HCT116 (cell line): Measurements from ENCODE around the gene ZNF473. TPM values are rescaled to one million over a fixed set of nuclear protein-coding genes. Genes with fewer than 3 reads are reported as not detected.

Experiments used
- ATAC-seq: fragments of 200-7000 bp; cut with Tn5 transposase; 2 replicates; pipeline ENCODE4 v1.9.1; 2020; ENCODE audit warnings: mild to moderate bottlenecking, moderate library complexity
- BruUV-seq: library from RNA; stranded (reverse); fragments of 400-500 nt; replicated peaks from 2 replicates; lab custom pipeline; 2021; lab: Mats Ljungman, UMichigan
- CTCF ChIA-PET: fragments of 300-600 bp; sonication (Branson Sonifier 250); formaldehyde crosslinking; loops from one replicate; lab custom pipeline; 2021; ENCODE audit warnings: antibody characterized with exemption; lab: Charles Lee
- POLR2A ChIA-PET: fragments of 300-600, 350-600 bp; sonication (Branson Sonifier 250); formaldehyde crosslinking; loops from one replicate; lab custom pipeline; 2021; ENCODE audit warnings: antibody characterized with exemption; lab: Charles Lee
- RAD21 ChIA-PET, 2 experiments: fragments of 300-600 bp; sonication (Branson Sonifier 250); formaldehyde crosslinking; loops; one replicate each; lab custom pipeline; 2023; ENCODE audit warnings: low total read pairs in 2 of 2; ENCODE audit not compliant: uncharacterized antibody in 2 of 2, unreplicated experiment in 2 of 2, low non-redundant PET in 1 of 2; lab: Charles Lee
- DNase-seq: peaks from one replicate; pipeline ENCODE4 v3.0.0-alpha.2; 2010; ENCODE audit warnings: low read depth, low spot score
- H2AFZ ChIP-seq: fragments of 200-600 bp; shearing (Covaris generic), sonication (generic); 2 replicates; pipeline ENCODE4 v1.6.1; 2017; ENCODE audit warnings: low read depth, mixed run types, mixed read lengths, antibody characterized with exemption, low read length; ENCODE audit not compliant: poor library complexity, severe bottlenecking
- H3K27ac ChIP-seq: 2 replicates; pipeline ENCODE4 v1.5.1; 2012; ENCODE audit warnings: low read depth, low read length
- H3K27me3 ChIP-seq: fragments of 200-600 bp; sonication (generic); 2 replicates; pipeline ENCODE4 v1.6.1; 2016; ENCODE audit warnings: mixed run types, low read length, mixed read lengths; ENCODE audit not compliant: insufficient read depth
- H3K36me3 ChIP-seq, 2 experiments: fragments of 200-500 bp in 1 of 2; fragments of 200-600 bp in 1 of 2; sonication (Bioruptor generic) in 1 of 2; sonication (generic) in 1 of 2; 2 replicates each; pipeline versions ENCODE4 v1.5.1 to v1.6.1; 2014 to 2016; ENCODE audit warnings: low read length in 2 of 2, inconsistent platforms in 1 of 2, mixed read lengths in 1 of 2, mixed run types in 1 of 2; ENCODE audit not compliant: insufficient read depth in 2 of 2, control insufficient read depth in 1 of 2
- H3K4me1 ChIP-seq, 2 experiments: fragments of 200-600 bp in 1 of 2; sonication (generic) in 1 of 2; 2 replicates each; pipeline versions ENCODE4 v1.5.1 to v1.6.1; 2012 to 2017; ENCODE audit warnings: low read length in 2 of 2, inconsistent platforms in 1 of 2, mild to moderate bottlenecking in 1 of 2, mixed read lengths in 1 of 2, mixed run types in 1 of 2, moderate library complexity in 1 of 2; ENCODE audit not compliant: insufficient read depth in 2 of 2, control insufficient read depth in 1 of 2
- H3K4me2 ChIP-seq: fragments of 200-600 bp; sonication (generic); 2 replicates; pipeline ENCODE4 v1.6.1; 2017; ENCODE audit warnings: mixed run types, low read length, mixed read lengths
- H3K4me3 ChIP-seq, 2 experiments: fragments of 200-600 bp in 1 of 2; sonication (generic) in 1 of 2; replicated peaks in 1 of 2; 2 replicates each; pipeline ENCODE4 v1.5.1; 2011 to 2016; ENCODE audit warnings: low read length in 2 of 2, control low read depth in 1 of 2, low read depth in 1 of 2, mild to moderate bottlenecking in 1 of 2, mixed read lengths in 1 of 2, mixed run types in 1 of 2
- H3K79me2 ChIP-seq: fragments of 200-600 bp; sonication (generic); 2 replicates; pipeline ENCODE4 v1.6.1; 2017; ENCODE audit warnings: mild to moderate bottlenecking, mixed run types, low read length, moderate library complexity, mixed read lengths; ENCODE audit not compliant: insufficient read depth
- H3K9ac ChIP-seq: fragments of 200-600 bp; sonication (generic); 2 replicates; pipeline ENCODE4 v1.6.1; 2016; ENCODE audit warnings: low read length, mixed read lengths
- H3K9me2 ChIP-seq: fragments of 200-600 bp; sonication (generic), shearing (Covaris generic); 2 replicates; pipeline ENCODE4 v1.6.1; 2017; ENCODE audit warnings: mixed run types, mild to moderate bottlenecking, moderate library complexity; ENCODE audit not compliant: insufficient read depth
- H3K9me3 ChIP-seq, 2 experiments: fragments of 200-500 bp in 1 of 2; fragments of 200-600 bp in 1 of 2; sonication (Bioruptor generic) in 1 of 2; sonication (generic) in 1 of 2; 2 replicates each; pipeline ENCODE4 v1.6.1; 2014 to 2017; ENCODE audit warnings: low read length in 2 of 2, mixed read lengths in 2 of 2, inconsistent platforms in 1 of 2, low read depth in 1 of 2, mild to moderate bottlenecking in 1 of 2, mixed run types in 1 of 2, moderate library complexity in 1 of 2; ENCODE audit not compliant: control insufficient read depth in 1 of 2, insufficient read depth in 1 of 2
- H4K20me1 ChIP-seq: fragments of 200-600 bp; sonication (generic), shearing (Covaris generic); 2 replicates; pipeline ENCODE4 v1.6.1; 2017; ENCODE audit warnings: mixed run types, mild to moderate bottlenecking, moderate library complexity; ENCODE audit not compliant: insufficient read depth
- CEBPB ChIP-seq: IDR thresholded peaks from 2 replicates; pipeline ENCODE4 v1.6.1; 2012; ENCODE audit warnings: low read depth
- ELF1 ChIP-seq: IDR thresholded peaks from 2 replicates; pipeline ENCODE4 v1.6.1; 2012; ENCODE audit warnings: low read depth, borderline replicate concordance
- SP1 ChIP-seq: IDR thresholded peaks from 2 replicates; pipeline ENCODE4 v1.6.1; 2012; ENCODE audit warnings: low read depth
- SRF ChIP-seq: IDR thresholded peaks from 2 replicates; pipeline ENCODE4 v1.6.1; 2012; ENCODE audit warnings: low read depth
- intact Hi-C: fragments of 100-400 bp; cut with micrococcal nuclease; formaldehyde crosslinking; loops from 2 replicates; pipeline ENCODE4 v1.10.0; 2022
- total RNA-seq: library from RNA; stranded (reverse); gene quantifications from one replicate; pipeline ENCODE4 v1.2.1, GENCODE V29; 2021; ENCODE audit not compliant: unreplicated experiment
- TF ChIP-seq, protein P1 (sequence below): IDR thresholded peaks from 2 replicates; pipeline ENCODE4 v1.6.1; 2012
- TF ChIP-seq, protein P2 (sequence below), 3 experiments: fragments of 200-600 bp in 1 of 3; sonication (generic) in 1 of 3; IDR thresholded peaks in 2 of 3; conservative IDR thresholded peaks in 1 of 3; 2 replicates each; pipeline ENCODE4 v1.5.1; 2012 to 2017; ENCODE audit warnings: low read depth in 2 of 3, low read length in 2 of 3, antibody characterized with exemption in 1 of 3, borderline replicate concordance in 1 of 3, control low read depth in 1 of 3, mild to moderate bottlenecking in 1 of 3, mixed read lengths in 1 of 3, mixed run types in 1 of 3, moderate library complexity in 1 of 3; ENCODE audit not compliant: insufficient read depth in 1 of 3

ZNF473 gene
- total RNA-seq, 1 experiment from 2014 or later: 19.8 TPM

DNA sequence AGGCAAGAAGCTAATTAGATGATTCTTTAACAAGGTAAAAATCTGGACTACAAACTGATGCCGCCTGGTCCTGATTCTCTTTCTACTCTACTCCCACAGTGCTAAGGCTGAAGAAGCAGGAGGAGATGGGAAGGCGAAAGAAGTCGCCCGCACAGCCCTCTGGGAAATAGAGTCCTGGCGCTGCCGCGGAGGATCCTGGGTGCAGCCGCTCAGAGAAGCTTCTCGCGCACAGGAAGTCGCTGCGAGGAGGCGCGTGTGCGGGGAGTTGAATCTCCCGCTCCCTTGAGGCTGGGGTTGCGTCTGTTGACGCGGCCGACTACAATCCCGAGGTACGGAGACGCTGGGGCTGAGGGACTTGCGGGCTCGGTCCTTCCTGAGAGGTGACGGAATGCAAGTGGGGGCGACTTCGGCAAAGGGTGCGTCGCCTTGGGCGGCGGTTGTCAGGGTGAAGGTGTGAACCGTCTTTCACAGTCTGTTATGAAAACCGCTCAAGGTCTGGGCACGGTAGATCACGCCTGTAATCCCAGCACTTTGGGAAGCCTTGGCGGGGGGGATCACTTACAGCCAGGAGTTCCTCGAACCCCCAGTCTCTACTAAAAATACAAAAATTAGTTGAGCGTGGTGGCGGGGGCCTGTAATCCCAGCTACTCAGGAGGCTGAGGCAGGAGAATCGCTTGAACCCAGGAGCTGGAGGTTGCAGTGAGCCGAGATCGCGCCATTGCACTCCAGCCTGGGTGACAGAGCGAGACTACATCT lies at the start of gene ZNF473 (continued):
- TF ChIP-seq, protein P1, sequence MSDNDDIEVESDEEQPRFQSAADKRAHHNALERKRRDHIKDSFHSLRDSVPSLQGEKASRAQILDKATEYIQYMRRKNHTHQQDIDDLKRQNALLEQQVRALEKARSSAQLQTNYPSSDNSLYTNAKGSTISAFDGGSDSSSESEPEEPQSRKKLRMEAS: peak; percentile 99
- TF ChIP-seq, protein P2, sequence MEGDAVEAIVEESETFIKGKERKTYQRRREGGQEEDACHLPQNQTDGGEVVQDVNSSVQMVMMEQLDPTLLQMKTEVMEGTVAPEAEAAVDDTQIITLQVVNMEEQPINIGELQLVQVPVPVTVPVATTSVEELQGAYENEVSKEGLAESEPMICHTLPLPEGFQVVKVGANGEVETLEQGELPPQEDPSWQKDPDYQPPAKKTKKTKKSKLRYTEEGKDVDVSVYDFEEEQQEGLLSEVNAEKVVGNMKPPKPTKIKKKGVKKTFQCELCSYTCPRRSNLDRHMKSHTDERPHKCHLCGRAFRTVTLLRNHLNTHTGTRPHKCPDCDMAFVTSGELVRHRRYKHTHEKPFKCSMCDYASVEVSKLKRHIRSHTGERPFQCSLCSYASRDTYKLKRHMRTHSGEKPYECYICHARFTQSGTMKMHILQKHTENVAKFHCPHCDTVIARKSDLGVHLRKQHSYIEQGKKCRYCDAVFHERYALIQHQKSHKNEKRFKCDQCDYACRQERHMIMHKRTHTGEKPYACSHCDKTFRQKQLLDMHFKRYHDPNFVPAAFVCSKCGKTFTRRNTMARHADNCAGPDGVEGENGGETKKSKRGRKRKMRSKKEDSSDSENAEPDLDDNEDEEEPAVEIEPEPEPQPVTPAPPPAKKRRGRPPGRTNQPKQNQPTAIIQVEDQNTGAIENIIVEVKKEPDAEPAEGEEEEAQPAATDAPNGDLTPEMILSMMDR (IDR thresholded peaks at IDR 0.05 in 2 of 3, conservative IDR thresholded peaks at IDR 0.05 in 1 of 3; ENCODE audit: borderline replicate concordance in 1 of 3, insufficient read depth in 1 of 3, low read depth in 2 of 3, low read length in 2 of 3): no peak

DNA sequence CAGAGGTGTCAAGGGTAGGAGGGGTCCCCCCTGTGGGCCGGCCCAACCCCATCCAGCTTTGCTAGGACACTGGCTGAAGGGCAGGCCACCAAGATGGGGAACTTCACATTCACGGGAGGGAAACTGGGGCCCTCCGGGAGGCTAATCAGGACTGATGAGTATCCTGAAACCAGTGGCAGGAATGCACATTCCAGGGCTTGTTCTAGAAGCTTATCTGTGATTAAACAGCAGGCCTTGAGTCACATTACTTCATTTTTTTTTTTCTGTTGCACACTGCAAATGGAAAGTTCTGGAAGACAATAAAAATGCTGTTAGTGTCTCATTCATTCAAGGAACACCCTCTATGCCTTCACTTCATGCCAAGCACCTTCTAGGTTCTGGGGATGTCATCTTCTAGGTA lies 49.3 kb upstream of the ZNF473 start:
- H3K36me3 ChIP-seq: no peaks in the 10 kb centered on the region; a peak in 1 of 4 replicates
- H3K4me1 ChIP-seq: no peaks in the 10 kb centered on the region
- no peaks in the 10 kb centered on the region for H3K27me3 ChIP-seq
- no peak overlapping the region for H3K9ac ChIP-seq
- intact Hi-C loops: no loop called here
- H3K4me3 ChIP-seq: no peak overlapping the region
- H3K27ac ChIP-seq: no peak overlapping the region
- H3K9me3 ChIP-seq: no peaks in the 10 kb centered on the region
- DNase-seq: no peak
- no peaks in the 10 kb centered on the region for H3K9me2 ChIP-seq
- ATAC-seq: no peak
- no peak overlapping the region for H3K4me2 ChIP-seq
- H2AFZ ChIP-seq: no peak overlapping the region
- H4K20me1 ChIP-seq: no peaks in the 10 kb centered on the region
- no peak for TF ChIP-seq ELF1
- TF ChIP-seq SRF: no peak
- no peak for TF ChIP-seq CEBPB
- TF ChIP-seq, protein P2 (IDR thresholded peaks at IDR 0.05 in 2 of 3, conservative IDR thresholded peaks at IDR 0.05 in 1 of 3; ENCODE audit: borderline replicate concordance in 1 of 3, insufficient read depth in 1 of 3, low read depth in 2 of 3, low read length in 2 of 3): no peak
- TF ChIP-seq SP1: no peak
- RAD21 ChIA-PET: no interaction called here
- no TSS peak for BruUV-seq
- no peaks in the 10 kb centered on the region for H3K79me2 ChIP-seq
- CTCF ChIA-PET: no interaction called here
- POLR2A ChIA-PET: no interaction called here
